Panc1 (cell line): ENCODE measurements around the gene PARD3. TPM values are rescaled to one million over a fixed set of nuclear protein-coding genes. Genes with fewer than 3 reads are reported as not detected.

ENCODE experiments used
- ATAC-seq: fragments of 200-7000 bp; cut with Tn5 transposase; 2 replicates; pipeline ENCODE4 v1.9.1; 2020; ENCODE audit warnings: mild to moderate bottlenecking, moderate library complexity
- BruUV-seq: library from RNA; stranded (reverse); fragments of 400-500 nt; replicated peaks from 2 replicates; lab custom pipeline; 2021; lab: Mats Ljungman, UMichigan
- CTCF ChIA-PET: fragments of 300-600 bp; sonication (Branson Sonifier 250); formaldehyde crosslinking; loops from one replicate; lab custom pipeline; 2022; ENCODE audit warnings: antibody characterized with exemption; lab: Charles Lee
- POLR2A ChIA-PET: fragments of 300-600 bp; sonication (Branson Sonifier 250); formaldehyde crosslinking; loops from one replicate; lab custom pipeline; 2022; ENCODE audit warnings: antibody characterized with exemption; lab: Charles Lee
- DNase-seq: peaks from one replicate; pipeline ENCODE4 v3.0.0-alpha.2; 2010; ENCODE audit warnings: low read depth, low spot score
- H3K27ac ChIP-seq: 2 replicates; pipeline ENCODE4 v1.5.1; 2011; ENCODE audit warnings: mild to moderate bottlenecking, low read length, inconsistent platforms
- H3K27me3 ChIP-seq: fragments of 200-500 bp; sonication (Bioruptor generic); 2 replicates; pipeline ENCODE4 v1.6.0; 2014; ENCODE audit warnings: low read length, inconsistent platforms; ENCODE audit not compliant: control insufficient read depth, insufficient read depth
- H3K36me3 ChIP-seq: fragments of 200-500 bp; sonication (Bioruptor generic); 2 replicates; pipeline ENCODE4 v1.5.1; 2014; ENCODE audit warnings: inconsistent platforms, mild to moderate bottlenecking, low read length, moderate library complexity; ENCODE audit not compliant: control insufficient read depth, insufficient read depth
- H3K4me1 ChIP-seq: 2 replicates; pipeline ENCODE4 v1.5.1; 2011; ENCODE audit warnings: inconsistent platforms, mild to moderate bottlenecking, low read length, moderate library complexity; ENCODE audit not compliant: control insufficient read depth, insufficient read depth
- H3K4me3 ChIP-seq, 2 experiments: 2 replicates each; pipeline ENCODE4 v1.5.1; 2011 to 2012; ENCODE audit warnings: low read depth in 2 of 2, low read length in 2 of 2, mild to moderate bottlenecking in 2 of 2, inconsistent platforms in 1 of 2, moderate library complexity in 1 of 2
- H3K9me3 ChIP-seq: fragments of 200-500 bp; sonication (Bioruptor generic); 2 replicates; pipeline ENCODE4 v1.5.1; 2014; ENCODE audit warnings: low read depth, mild to moderate bottlenecking, inconsistent platforms, low read length, moderate library complexity; ENCODE audit not compliant: control insufficient read depth, insufficient read depth
- CTCF ChIP-seq: fragments of 450-650 bp; IDR thresholded peaks from 2 replicates; pipeline ENCODE4 v1.5.1; 2017; ENCODE audit warnings: mild to moderate bottlenecking
- POLR2AphosphoS5 ChIP-seq: IDR thresholded peaks from 2 replicates; pipeline ENCODE4 v1.6.1; 2012; ENCODE audit warnings: mild to moderate bottlenecking, low read depth, low read length, moderate library complexity
- REST ChIP-seq, 2 experiments: IDR thresholded peaks; 2 replicates each; pipeline ENCODE4 v1.6.1; 2011 to 2012; ENCODE audit warnings: low read depth in 2 of 2, control low read depth in 1 of 2, low read length in 1 of 2, mild to moderate bottlenecking in 1 of 2, moderate library complexity in 1 of 2; ENCODE audit not compliant: insufficient read depth in 1 of 2
- SIN3A ChIP-seq: IDR thresholded peaks from 2 replicates; pipeline ENCODE4 v1.6.1; 2012; ENCODE audit warnings: low read depth, mild to moderate bottlenecking, low read length, moderate library complexity, borderline replicate concordance; ENCODE audit not compliant: insufficient read depth
- TCF7L2 ChIP-seq: IDR thresholded peaks from 2 replicates; pipeline ENCODE4 v1.6.1; 2011; ENCODE audit warnings: mild to moderate bottlenecking, low read depth, low read length, inconsistent platforms
- in situ Hi-C: cut with HindIII; loops from 2 replicates; pipeline ENCODE4 v1.10.0; 2016; ENCODE audit warnings: low sequenced_read_pairs, low pct_unique_long_range_greater_than_20kb
- intact Hi-C: fragments of 100-400 bp; cut with micrococcal nuclease; formaldehyde crosslinking; loops from one replicate; pipeline ENCODE4 v1.10.0; 2022; ENCODE audit not compliant: unreplicated experiment
- total RNA-seq: library from RNA; stranded (reverse); gene quantifications from one replicate; pipeline ENCODE4 v1.2.1, GENCODE V29; 2021; ENCODE audit not compliant: unreplicated experiment

Gene PARD3
- total RNA-seq, 1 experiment from 2014 or later, result 29.8 TPM

GRCh38 chr10:34359435-34359813 is 455.7 kb downstream of the PARD3 start:
- intact Hi-C loops, result no loop called here
- CTCF ChIA-PET, result no interaction called here
- Histone ChIP-seq H3K4me3 (no peak overlapping the region), H3K36me3 (peaks cover 4% of the 10 kb centered on the region; the same call in 1 of the 2 replicates), H3K4me1 (no peaks in the 10 kb centered on the region), H3K27ac (no peak overlapping the region), H3K27me3 (no peaks in the 10 kb centered on the region), H3K9me3 (no peaks in the 10 kb centered on the region)
- in situ Hi-C loops, result no loop called here
- ATAC-seq, result no peak
- no TSS peak for BruUV-seq
- TF ChIP-seq POLR2AphosphoS5, result no peak
- TF ChIP-seq TCF7L2, result no peak
- no peak for TF ChIP-seq SIN3A
- TF ChIP-seq CTCF, result no peak
- TF ChIP-seq REST (IDR thresholded peaks at IDR 0.05; ENCODE audit: insufficient read depth in 1 of 2, low read depth in 2 of 2, low read length in 1 of 2), result no peak
- no peak for DNase-seq
- POLR2A ChIA-PET, result no interaction called here

GRCh38 chr10:34358729-34359434 is 456.2 kb downstream of the PARD3 start:
- in situ Hi-C loops (no loop called here), intact Hi-C loops (no loop called here)
- TF ChIP-seq SIN3A (no peak), CTCF (no peak), POLR2AphosphoS5 (no peak), REST (IDR thresholded peaks at IDR 0.05; ENCODE audit: insufficient read depth in 1 of 2, low read depth in 2 of 2, low read length in 1 of 2) (no peak), TCF7L2 (no peak)
- ChIA-PET CTCF (no interaction called here), POLR2A (no interaction called here)
- Histone ChIP-seq H3K36me3 (peaks cover 4% of the 10 kb centered on the region; the same call in 1 of the 2 replicates), H3K27ac (no peak overlapping the region), H3K9me3 (no peaks in the 10 kb centered on the region), H3K4me1 (no peaks in the 10 kb centered on the region), H3K4me3 (no peak overlapping the region), H3K27me3 (no peaks in the 10 kb centered on the region)
- BruUV-seq, result no TSS peak
- ATAC-seq (no peak), DNase-seq (no peak)
